IMR-90 (cell line): Measurements from ENCODE around the gene UMODL1. TPM values are rescaled to one million over a fixed set of nuclear protein-coding genes. Genes with fewer than 3 reads are reported as not detected.

Experiments
- ATAC-seq: fragments of 200-7000 bp; cut with Tn5 transposase; 2 replicates; pipeline ENCODE4 v1.9.1; 2020; ENCODE audit warnings: low read depth, mild to moderate bottlenecking, moderate library complexity
- BruUV-seq: library from RNA; stranded (reverse); fragments of 400-500 nt; replicated peaks from 2 replicates; lab custom pipeline; 2021; lab: Mats Ljungman, UMichigan
- CTCF ChIA-PET: fragments of 300-600 bp; formaldehyde crosslinking; extraction: SDS; loops from one replicate; lab custom pipeline; 2021; ENCODE audit warnings: antibody characterized with exemption; lab: Yijun Ruan, JAX
- POLR2A ChIA-PET: fragments of 300-600 bp; sonication (Branson Sonifier 250); formaldehyde crosslinking; loops from one replicate; lab custom pipeline; 2022; ENCODE audit warnings: antibody characterized with exemption; ENCODE audit not compliant: unreplicated experiment; lab: Charles Lee
- DNase-seq: peaks from one replicate; pipeline ENCODE4 v3.0.0; 2013
- H2AFZ ChIP-seq: replicated peaks from 2 replicates; pipeline ENCODE3; 2013; ENCODE audit warnings: low read length, mild to moderate bottlenecking; ENCODE audit not compliant: poor library complexity
- H2AK5ac ChIP-seq: 2 replicates; pipeline ENCODE4 v1.6.1; 2013; ENCODE audit warnings: low read depth, low read length, inconsistent platforms
- H2AK9ac ChIP-seq: replicated peaks from 2 replicates; pipeline ENCODE3; 2013; ENCODE audit warnings: mild to moderate bottlenecking, low read depth, low read length, moderate library complexity; ENCODE audit not compliant: poor library complexity
- H2BK120ac ChIP-seq: 2 replicates; pipeline ENCODE4 v1.6.1; 2013; ENCODE audit warnings: low read depth, low read length, inconsistent platforms
- H2BK15ac ChIP-seq: 3 replicates; pipeline ENCODE4 v1.6.1; 2013; ENCODE audit warnings: low read depth, low read length, inconsistent platforms
- H2BK20ac ChIP-seq: 2 replicates; pipeline ENCODE4 v1.6.1; 2013; ENCODE audit warnings: low read depth, mild to moderate bottlenecking, inconsistent platforms, low read length, moderate library complexity
- H2BK5ac ChIP-seq: 2 replicates; pipeline ENCODE4 v1.6.1; 2013; ENCODE audit warnings: mild to moderate bottlenecking, low read depth, low read length, inconsistent platforms; ENCODE audit not compliant: poor library complexity, severe bottlenecking
- H3K14ac ChIP-seq: replicated peaks from 2 replicates; pipeline ENCODE4 v1.6.1; 2013; ENCODE audit warnings: low read depth, low read length, inconsistent platforms
- H3K18ac ChIP-seq: 2 replicates; pipeline ENCODE4 v1.6.1; 2013; ENCODE audit warnings: low read depth, low read length, control low read depth
- H3K23ac ChIP-seq: 2 replicates; pipeline ENCODE4 v1.6.1; 2013; ENCODE audit warnings: low read depth, low read length, inconsistent platforms
- H3K27ac ChIP-seq: 2 replicates; pipeline ENCODE4 v1.5.1; 2013; ENCODE audit warnings: mild to moderate bottlenecking, control low read depth, low read length; ENCODE audit not compliant: insufficient read depth
- H3K27me3 ChIP-seq: 2 replicates; pipeline ENCODE4 v1.6.1; 2013; ENCODE audit warnings: low read length; ENCODE audit not compliant: control insufficient read depth, insufficient read depth
- H3K36me3 ChIP-seq: 2 replicates; pipeline ENCODE4 v1.6.1; 2013; ENCODE audit warnings: low read length, mixed read lengths; ENCODE audit not compliant: control insufficient read depth, insufficient read depth
- H3K4ac ChIP-seq: 2 replicates; pipeline ENCODE4 v1.6.1; 2013; ENCODE audit warnings: low read depth, low read length, inconsistent platforms
- H3K4me1 ChIP-seq: 2 replicates; pipeline ENCODE4 v1.6.1; 2013; ENCODE audit warnings: low read length, mixed read lengths; ENCODE audit not compliant: control insufficient read depth, insufficient read depth
- H3K4me2 ChIP-seq: 2 replicates; pipeline ENCODE4 v1.6.1; 2013; ENCODE audit warnings: low read depth, mild to moderate bottlenecking, control low read depth, low read length, moderate library complexity
- H3K4me3 ChIP-seq: 2 replicates; pipeline ENCODE4 v1.5.1; 2013; ENCODE audit warnings: low read depth, mild to moderate bottlenecking, control low read depth, low read length, moderate library complexity; ENCODE audit not compliant: insufficient read depth
- H3K56ac ChIP-seq: 2 replicates; pipeline ENCODE4 v1.6.1; 2013; ENCODE audit warnings: low read length, inconsistent platforms; ENCODE audit not compliant: insufficient read depth; ENCODE audit errors: extremely low read depth
- H3K79me1 ChIP-seq, 2 experiments: 2 replicates each; pipeline ENCODE4 v1.6.1; 2013; ENCODE audit warnings: low read length in 2 of 2, inconsistent platforms in 1 of 2, low read depth in 1 of 2
- H3K9ac ChIP-seq: 2 replicates; pipeline ENCODE4 v1.6.1; 2013; ENCODE audit warnings: low read depth, low read length, control low read depth
- H3K9me1 ChIP-seq: 2 replicates; pipeline ENCODE4 v1.6.1; 2013; ENCODE audit warnings: low read length, inconsistent platforms; ENCODE audit not compliant: insufficient read depth
- H3K9me3 ChIP-seq: 2 replicates; pipeline ENCODE4 v1.6.1; 2013; ENCODE audit warnings: low read length; ENCODE audit not compliant: control insufficient read depth, insufficient read depth
- H4K20me1 ChIP-seq: 2 replicates; pipeline ENCODE4 v1.6.1; 2013; ENCODE audit warnings: low read length, inconsistent platforms; ENCODE audit not compliant: insufficient read depth
- H4K5ac ChIP-seq: 2 replicates; pipeline ENCODE4 v1.6.1; 2013; ENCODE audit warnings: mild to moderate bottlenecking, low read depth, low read length, control low read depth
- H4K8ac ChIP-seq, 2 experiments: 2 replicates each; pipeline ENCODE4 v1.6.1; 2013; ENCODE audit warnings: low read depth in 2 of 2, low read length in 2 of 2, control low read depth in 1 of 2, inconsistent platforms in 1 of 2
- H4K91ac ChIP-seq: 2 replicates; pipeline ENCODE4 v1.6.1; 2013; ENCODE audit warnings: low read depth, low read length, inconsistent platforms; ENCODE audit not compliant: insufficient read depth
- BHLHE40 ChIP-seq: fragments of 150-350 bp; IDR thresholded peaks from 2 replicates; pipeline ENCODE4 v1.6.1; 2016; ENCODE audit warnings: mild to moderate bottlenecking, low read depth, low read length
- CHD1 ChIP-seq: IDR thresholded peaks from 2 replicates; pipeline ENCODE4 v1.6.1; 2012; ENCODE audit warnings: low read depth, low read length, improper control_type of control experiment
- CTCF ChIP-seq: conservative IDR thresholded peaks from 2 replicates; pipeline ENCODE4 v1.5.1; 2012; ENCODE audit warnings: mild to moderate bottlenecking, low read depth, low read length, improper control_type of control experiment
- ELK1 ChIP-seq: fragments of 150-350 bp; IDR thresholded peaks from 2 replicates; pipeline ENCODE4 v1.6.1; 2016; ENCODE audit warnings: low read depth, mild to moderate bottlenecking, low read length, moderate library complexity, borderline replicate concordance
- FOS ChIP-seq: fragments of 150-350 bp; IDR thresholded peaks from 2 replicates; pipeline ENCODE4 v1.6.1; 2016; ENCODE audit warnings: low read depth, low read length
- MAFK ChIP-seq: IDR thresholded peaks from 2 replicates; pipeline ENCODE4 v1.6.1; 2012; ENCODE audit warnings: low read depth, low read length, improper control_type of control experiment
- MAZ ChIP-seq: IDR thresholded peaks from 2 replicates; pipeline ENCODE4 v1.6.1; 2012; ENCODE audit warnings: low read depth, mild to moderate bottlenecking, low read length, improper control_type of control experiment, moderate library complexity, borderline replicate concordance
- NFE2L2 ChIP-seq: fragments of 150-350 bp; IDR thresholded peaks from 2 replicates; pipeline ENCODE4 v1.6.1; 2016; ENCODE audit warnings: low read depth, mild to moderate bottlenecking, low read length
- POLR2A ChIP-seq: IDR thresholded peaks from 2 replicates; pipeline ENCODE4 v1.6.1; 2012; ENCODE audit warnings: mild to moderate bottlenecking, low read depth, low read length
- RAD21 ChIP-seq: IDR thresholded peaks from 2 replicates; pipeline ENCODE4 v1.6.1; 2012; ENCODE audit warnings: low read length, improper control_type of control experiment
- RCOR1 ChIP-seq: IDR thresholded peaks from 2 replicates; pipeline ENCODE4 v1.6.1; 2012; ENCODE audit warnings: mild to moderate bottlenecking, low read length, improper control_type of control experiment; ENCODE audit not compliant: insufficient replicate concordance
- SMC3 ChIP-seq: fragments of 150-350 bp; IDR thresholded peaks from 2 replicates; pipeline ENCODE4 v1.6.1; 2016; ENCODE audit warnings: low read depth, mild to moderate bottlenecking, antibody characterized with exemption, low read length, moderate library complexity
- USF2 ChIP-seq: fragments of 150-350 bp; IDR thresholded peaks from 2 replicates; pipeline ENCODE4 v1.6.1; 2017; ENCODE audit warnings: mild to moderate bottlenecking, antibody characterized with exemption, low read length, low read depth
- WGBS, 2 experiments: methylation state at CpG; one replicate each; pipeline versions ENCODE4 v1.1.5 to v1.1.7; 2013; ENCODE audit warnings: missing lambda C conversion rate in 2 of 2; ENCODE audit not compliant: insufficient read length in 1 of 2; ENCODE audit errors: extremely low coverage in 2 of 2; 5-methylcytosine and 5-hydroxymethylcytosine counted together
- dilution Hi-C: fragments of 300-500 bp; cut with HindIII; formaldehyde crosslinking; loops from one replicate; pipeline ENCODE4 v1.14.3; 2018; ENCODE audit warnings: low sequenced_read_pairs; ENCODE audit not compliant: unreplicated experiment
- in situ Hi-C: fragments of 300-500 bp; cut with MboI; formaldehyde crosslinking; loops from 3 replicates; pipeline ENCODE4 v1.14.3; 2019; ENCODE audit warnings: low sequenced_read_pairs, inconsistent platforms, mixed read lengths
- intact Hi-C: fragments of 100-400 bp; cut with micrococcal nuclease; formaldehyde crosslinking; loops from 2 replicates; pipeline ENCODE4 v1.10.0; 2022
- polyA plus RNA-seq, 3 experiments: library from polyadenylated mRNA; depleted of rRNA; stranded (reverse); fragments of >200 nt; gene quantifications; 2 replicates each; pipeline ENCODE4 v1.2.3, GENCODE V29; 2012; ENCODE audit warnings: low replicate concordance in 1 of 3
- total RNA-seq: library from RNA; depleted of rRNA; stranded (reverse); fragments of >200 nt; gene quantifications from 2 replicates; pipeline ENCODE4 v1.2.3, GENCODE V29; 2012

The UMODL1 gene
- total and polyA plus RNA-seq, 2 of the 4 experiments (the other 2 are of a cell fraction): 0.02 TPM; not detected in 1

- TF ChIP-seq FOS: no peak
Observed at GRCh38 chr21:42082501-42083360, 11.6 kb downstream of the UMODL1 start (continued).

GRCh38 chr21:42083361-42083690 is 12.2 kb downstream of the UMODL1 start:
- intact Hi-C loops: no loop called here
- Histone ChIP-seq H4K91ac (no peak overlapping the region), H2BK15ac (no peak overlapping the region), H3K27ac (no peak overlapping the region), H2BK120ac (no peak overlapping the region), H4K8ac (no peak overlapping the region), H2AK9ac (peak overlapping the region; percentile 18), H4K5ac (no peak overlapping the region), H3K27me3 (no peaks in the 10 kb centered on the region; the same call in 1 of the 2 replicates), H2AFZ (no peak overlapping the region), H3K36me3 (no peaks in the 10 kb centered on the region), H3K18ac (no peak overlapping the region), H3K4ac (no peak overlapping the region), H3K9ac (no peak overlapping the region), H3K4me1 (no peaks in the 10 kb centered on the region), H2BK5ac (no peak overlapping the region), H3K9me1 (no peaks in the 10 kb centered on the region), H4K20me1 (no peaks in the 10 kb centered on the region), H2BK20ac (no peak overlapping the region), H3K23ac (no peak overlapping the region), H3K14ac (no peak overlapping the region), H3K4me3 (no peak overlapping the region), H3K56ac (no peak overlapping the region), H3K4me2 (no peak overlapping the region), H2AK5ac (no peak overlapping the region), H3K79me1 (no peaks in the 10 kb centered on the region), H3K9me3 (no peaks in the 10 kb centered on the region)
- BruUV-seq: no TSS peak
- POLR2A ChIA-PET: no interaction called here
- ATAC-seq (no peak), DNase-seq (no peak)
- in situ Hi-C loops: no loop called here
- CTCF ChIA-PET: no interaction called here
- dilution Hi-C loops: no loop called here
- 77% methylated on average over 3 of the region's 6 CpGs; no CpG with 5 or more reads in 1 of the 2 experiments for WGBS, 2 experiments
- no peak for TF ChIP-seq CTCF
- no peak for TF ChIP-seq MAZ
- no peak for TF ChIP-seq SMC3
- TF ChIP-seq RAD21: no peak
- no peak for TF ChIP-seq CHD1
- no peak for TF ChIP-seq RCOR1
- TF ChIP-seq NFE2L2: no peak
- TF ChIP-seq MAFK: no peak
- TF ChIP-seq USF2: no peak
- no peak for TF ChIP-seq POLR2A
- no peak for TF ChIP-seq ELK1
- TF ChIP-seq BHLHE40: no peak
